Heart right ventricle (tissue), 16 donors: ENCODE data around the gene FLRT2. TPM values are rescaled to one million over a fixed set of nuclear protein-coding genes. Genes with fewer than 3 reads are reported as not detected.

Experiments
- ATAC-seq, 8 donors: fragments of 200-7000 bp; cut with Tn5 transposase; one replicate each; pipeline ENCODE4 v1.9.1; 2020; ENCODE audit warnings: mild to moderate bottlenecking in 8 of 8, moderate library complexity in 8 of 8, moderate number of reproducible peaks in 1 of 8
- DNase-seq, 2 donors: peaks; one replicate each; pipeline ENCODE4 v3.0.0-alpha.2; 2020
- H3K27ac ChIP-seq, 10 donors: fragments of 200-600 bp; sonication (generic) in 2 of 10; one replicate each; pipeline versions ENCODE4 v1.5.0 to v1.8.0; 2020 to 2022; ENCODE audit warnings: mild to moderate bottlenecking in 3 of 10
- H3K27me3 ChIP-seq, 7 donors: fragments of 200-600 bp; one replicate each; pipeline ENCODE4 v1.8.0; 2021 to 2022; ENCODE audit warnings: mild to moderate bottlenecking in 2 of 7
- H3K36me3 ChIP-seq, 9 donors: fragments of 200-600 bp; sonication (generic) in 1 of 9; one replicate each; pipeline versions ENCODE4 v1.5.0 to v1.8.0; 2020 to 2022; ENCODE audit warnings: mild to moderate bottlenecking in 2 of 9
- H3K4me1 ChIP-seq, 9 donors: fragments of 200-600 bp; sonication (generic) in 1 of 9; one replicate each; pipeline versions ENCODE4 v1.5.0 to v1.8.0; 2020 to 2022; ENCODE audit warnings: mild to moderate bottlenecking in 4 of 9
- H3K4me3 ChIP-seq, 10 donors: fragments of 200-600 bp; sonication (generic) in 2 of 10; one replicate each; pipeline versions ENCODE4 v1.5.0 to v1.8.0; 2020 to 2022; ENCODE audit warnings: mild to moderate bottlenecking in 7 of 10, moderate library complexity in 2 of 10
- H3K9me3 ChIP-seq, 11 donors: fragments of 200-600 bp in 10 of 11; sonication (generic) in 2 of 11; one replicate each; pipeline versions ENCODE4 v1.5.0 to v1.8.0; 2013 to 2022; ENCODE audit warnings: mild to moderate bottlenecking in 2 of 11, control low read depth in 1 of 11, moderate library complexity in 1 of 11
- WGBS, 2 donors: extraction: QIAGEN DNeasy Blood & Tissue Kit; methylation state at CpG; one replicate each; pipeline ENCODE4 v1.1.7; 2013; ENCODE audit warnings: inconsistent platforms in 1 of 2; 5-methylcytosine and 5-hydroxymethylcytosine counted together
- intact Hi-C, 10 donors: fragments of 100-400 bp; cut with DNase I; formaldehyde crosslinking; loops; one replicate each; pipeline versions ENCODE4 v1.11.1 to v1.14.2; 2022
- polyA plus RNA-seq, 2 donors: library from polyadenylated mRNA; stranded (reverse); fragments of 200-250 nt; gene quantifications; one replicate each; pipeline ENCODE4 v1.2.3, GENCODE V29; 2013
- total RNA-seq, 10 donors: library from RNA; stranded (reverse); fragmentation: NEBNext Ultra II Directional in 3 of 10; extraction: Animal tissue kit (Norgen Biotek cat#: 25700) in 3 of 10; gene quantifications; one replicate each; pipeline versions ENCODE4 v1.2.1 to v1.2.4, GENCODE V29; 2021 to 2023
- TF ChIP-seq, protein P1 (sequence below), 9 donors: fragments of 200-600 bp; sonication (generic) in 2 of 9; IDR thresholded peaks; one replicate each; pipeline versions ENCODE4 v1.5.0 to v1.8.0; 2021 to 2022; ENCODE audit warnings: antibody characterized with exemption in 9 of 9, mild to moderate bottlenecking in 5 of 9, moderate library complexity in 1 of 9
- donor health status: Arrhythmogenic right ventricular cardiomyopathy.
- donor health status: ischemic (EF 13 %, LVEDD 7.1; RV severe dilation, severe dysfunction).
- donor health status: healthy with polysubstance abuse.
- donor health status: DM: no; HTN: yes; CAD: no.
- donor health status: DM: no; HTN: no; CAD: no.
- donor health status: ischemic (EF 25% LVEDD 6.9; RV normal size, moderate dysfunction).
- donor health status: ischemic (EF 25% LVEDD 5.7; RV mildly dilated, moderate dysfunction).
- donor health status: healthy.
- donor health status: DM: yes; HTN: yes; CAD: no.
- donor health status: Ischemic cardiomyopathy.
- donor health status: ischemic (EF 35%, LVEDD 5.7; RV mildly dilated, moderate dysfunction).
- donor health status: nonischemic (EF 11% LVEDD 7.7; RV severe dilation, severe dysfunction).
- donor health status: DM: yes; HTN: yes; CAD: no.
- donor health status: PGD.
- donor health status: ischemic (EF 29% LVEDD 5.4; RV normal size, mild dysfunction).
- donor health status: nonischemic (EF 23%, LVEDD 6.1; RV moderate dilation, normal function).

Gene FLRT2
- total and polyA plus RNA-seq, 12 donors, result 1.1 to 7.5 (median 3.1) TPM

DNA sequence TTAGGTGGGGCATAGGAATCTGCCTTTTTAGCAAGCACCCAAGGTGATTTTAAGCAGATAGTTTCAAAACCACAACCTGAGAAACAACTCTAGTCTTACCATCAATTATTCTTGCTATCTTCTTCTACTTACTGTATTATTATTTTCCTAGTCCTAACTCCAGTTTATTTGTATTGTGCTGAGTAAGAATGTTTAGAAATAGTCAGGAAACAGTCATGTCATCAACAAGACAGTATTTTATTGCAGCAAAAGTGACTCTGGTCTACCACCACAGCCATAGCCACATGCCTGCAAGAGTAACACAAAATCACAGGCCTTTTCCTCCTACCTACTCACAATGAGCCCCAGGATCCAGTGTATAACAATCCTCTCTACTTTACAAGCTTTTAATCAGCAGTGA is 46.3 kb upstream of the FLRT2 start:
- intact Hi-C loops, result no loop called here

DNA sequence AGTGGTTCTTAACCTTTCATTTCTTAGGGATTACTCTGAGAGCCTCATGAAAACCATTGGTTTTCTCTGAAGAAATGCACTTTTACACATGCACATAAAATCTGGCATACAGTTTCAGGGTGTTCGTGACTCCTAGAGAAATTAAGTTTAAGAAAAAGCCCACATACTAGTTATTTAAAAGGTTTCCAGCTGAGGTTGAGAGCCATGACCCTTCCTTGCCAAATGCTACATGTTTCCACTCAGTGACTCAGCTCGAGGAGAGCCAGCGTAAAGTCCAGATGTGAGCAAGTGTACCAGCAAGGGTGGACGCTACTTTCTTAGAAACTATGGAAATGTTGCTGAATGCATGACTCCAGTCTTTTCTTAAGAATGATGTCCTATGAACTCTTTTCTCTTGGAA is 42.7 kb upstream of the FLRT2 start:
- H3K36me3 ChIP-seq, result no peaks in the 10 kb centered on the region
- no peak overlapping the region for H3K4me3 ChIP-seq
- peaks cover 0 to 12% (median 0%) of the 10 kb centered on the region in 11 donors for H3K9me3 ChIP-seq
- ATAC-seq (peak in 1 of 8 donors; percentile 29), DNase-seq (peak in 1 of 2 donors; percentile 13)
- peaks cover 0 to 10% (median 0%) of the 10 kb centered on the region in 9 donors for H3K4me1 ChIP-seq
- 80 to 86% methylated on average over 4 of the region's 4 CpGs for WGBS, 2 donors
- intact Hi-C loops, result no loop called here
- H3K27ac ChIP-seq, result no peak overlapping the region
- TF ChIP-seq, protein P1, sequence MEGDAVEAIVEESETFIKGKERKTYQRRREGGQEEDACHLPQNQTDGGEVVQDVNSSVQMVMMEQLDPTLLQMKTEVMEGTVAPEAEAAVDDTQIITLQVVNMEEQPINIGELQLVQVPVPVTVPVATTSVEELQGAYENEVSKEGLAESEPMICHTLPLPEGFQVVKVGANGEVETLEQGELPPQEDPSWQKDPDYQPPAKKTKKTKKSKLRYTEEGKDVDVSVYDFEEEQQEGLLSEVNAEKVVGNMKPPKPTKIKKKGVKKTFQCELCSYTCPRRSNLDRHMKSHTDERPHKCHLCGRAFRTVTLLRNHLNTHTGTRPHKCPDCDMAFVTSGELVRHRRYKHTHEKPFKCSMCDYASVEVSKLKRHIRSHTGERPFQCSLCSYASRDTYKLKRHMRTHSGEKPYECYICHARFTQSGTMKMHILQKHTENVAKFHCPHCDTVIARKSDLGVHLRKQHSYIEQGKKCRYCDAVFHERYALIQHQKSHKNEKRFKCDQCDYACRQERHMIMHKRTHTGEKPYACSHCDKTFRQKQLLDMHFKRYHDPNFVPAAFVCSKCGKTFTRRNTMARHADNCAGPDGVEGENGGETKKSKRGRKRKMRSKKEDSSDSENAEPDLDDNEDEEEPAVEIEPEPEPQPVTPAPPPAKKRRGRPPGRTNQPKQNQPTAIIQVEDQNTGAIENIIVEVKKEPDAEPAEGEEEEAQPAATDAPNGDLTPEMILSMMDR (IDR thresholded peaks at IDR 0.05), result no peak
- no peaks in the 10 kb centered on the region for H3K27me3 ChIP-seq

More for the DNA sequence above, 46.3 kb upstream of the FLRT2 start:
- Histone ChIP-seq H3K4me3 (no peak overlapping the region), H3K27ac (peak overlapping the region in 1 of 10 donors; percentile 8), H3K27me3 (no peaks in the 10 kb centered on the region), H3K36me3 (no peaks in the 10 kb centered on the region), H3K4me1 (peaks cover 0 to 10% (median 0%) of the 10 kb centered on the region in 9 donors), H3K9me3 (no peaks in the 10 kb centered on the region)
- TF ChIP-seq, protein P1 (IDR thresholded peaks at IDR 0.05), result no peak
- no peak for ATAC-seq
- no peak for DNase-seq

DNA sequence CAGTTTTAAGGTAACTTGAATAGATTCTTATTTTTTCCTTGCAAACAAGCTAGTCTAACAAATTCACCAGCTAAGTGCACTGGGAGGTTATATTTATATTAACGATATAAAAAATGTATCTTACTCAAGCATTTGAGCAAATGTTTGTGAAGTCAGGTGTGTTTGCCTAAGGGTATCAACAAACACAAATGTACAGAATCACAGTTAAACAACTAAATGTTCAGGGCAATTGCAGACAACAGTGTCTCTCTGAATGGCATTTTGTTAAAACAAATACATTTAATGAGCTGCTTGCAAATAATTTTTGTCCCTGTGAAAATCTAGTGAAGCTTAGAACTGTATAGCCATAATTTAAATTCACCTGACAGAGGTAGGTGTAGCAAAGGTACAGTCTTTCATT is 28.2 kb upstream of the FLRT2 start:
- no peaks in the 10 kb centered on the region for H3K4me1 ChIP-seq

DNA sequence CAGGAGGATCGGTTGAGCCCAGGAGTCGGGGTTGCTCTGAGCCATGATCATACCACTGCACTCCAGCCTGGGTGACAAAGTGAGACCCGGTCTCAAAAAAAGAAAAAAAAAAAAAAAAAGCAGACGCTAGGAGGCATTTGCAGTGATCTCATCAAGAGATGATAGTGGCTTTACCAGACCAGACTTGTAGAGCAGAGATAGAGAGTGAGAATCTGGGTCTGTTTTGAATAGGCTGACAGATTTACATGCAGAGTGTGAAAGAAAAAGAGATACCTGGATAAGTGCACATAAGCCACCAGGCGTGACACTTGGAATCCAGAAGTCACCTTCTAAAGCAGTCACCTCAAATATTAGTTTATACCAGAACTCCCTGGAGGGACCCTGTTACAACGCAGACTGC is 21.1 kb upstream of the FLRT2 start:
- H3K27me3 ChIP-seq, result no peaks in the 10 kb centered on the region
- intact Hi-C loops, result no loop called here
- no peaks in the 10 kb centered on the region for H3K9me3 ChIP-seq
- H3K27ac ChIP-seq, result no peak overlapping the region
- 79 to 84% methylated on average over 6 of the region's 6 CpGs for WGBS, 2 donors
- DNase-seq (no peak), ATAC-seq (no peak)
- TF ChIP-seq, protein P1 (IDR thresholded peaks at IDR 0.05), result no peak
- no peak overlapping the region for H3K4me3 ChIP-seq
- H3K4me1 ChIP-seq, result no peaks in the 10 kb centered on the region
- no peaks in the 10 kb centered on the region for H3K36me3 ChIP-seq

More for the DNA sequence above, 28.2 kb upstream of the FLRT2 start:
- DNase-seq (no peak), ATAC-seq (no peak)
- no peak overlapping the region for H3K4me3 ChIP-seq
- H3K9me3 ChIP-seq, result no peaks in the 10 kb centered on the region
- TF ChIP-seq, protein P1 (IDR thresholded peaks at IDR 0.05), result no peak
- no peaks in the 10 kb centered on the region for H3K27me3 ChIP-seq
- WGBS, 2 donors, result 91 to 96% methylated on average over 1 of the region's 1 CpG
- H3K36me3 ChIP-seq, result no peaks in the 10 kb centered on the region
- H3K27ac ChIP-seq, result no peak overlapping the region
- intact Hi-C loops, result no loop called here
